Hematopoietic multipotent progenitor cell treated with erythropoietin and hydrocortisone succinate and interleukin-3 and kit ligand, for 8 days (in vitro differentiated cells): ENCODE data around the gene ZNF195.
"Not testable (repeated sequence)": the region's sequence is repeated elsewhere in the genome, so short reads cannot be mapped to it uniquely, and the experiment has no call there.

Experiments
- DNase-seq: peaks from one replicate; pipeline ENCODE4 v3.0.0-alpha.2; 2015

The ZNF195 gene

DNA sequence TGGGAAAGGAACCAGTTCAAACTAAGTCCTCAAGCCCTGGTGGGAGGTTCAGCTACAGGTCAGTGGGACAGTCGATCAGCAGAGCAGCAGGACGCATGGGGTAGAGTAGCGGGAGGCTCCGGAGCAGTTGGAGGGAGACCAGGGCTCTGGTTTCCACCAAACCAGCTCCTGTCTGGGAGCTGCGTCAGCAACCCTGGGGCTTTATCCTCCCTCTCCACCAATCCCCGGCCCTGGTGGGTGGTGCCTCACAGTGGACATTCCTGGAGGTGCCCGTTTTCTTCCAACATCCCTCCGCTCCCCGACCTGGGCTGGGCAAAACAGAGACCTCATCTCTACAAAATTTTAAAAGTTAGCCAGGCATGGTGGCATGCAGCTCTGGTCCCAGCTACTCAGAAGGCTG is 32.4 kb downstream of the ZNF195 start:
- no peak for DNase-seq

GRCh38 chr11:3345736-3346135 is 33.2 kb downstream of the ZNF195 start:
- DNase-seq: no peak

DNA sequence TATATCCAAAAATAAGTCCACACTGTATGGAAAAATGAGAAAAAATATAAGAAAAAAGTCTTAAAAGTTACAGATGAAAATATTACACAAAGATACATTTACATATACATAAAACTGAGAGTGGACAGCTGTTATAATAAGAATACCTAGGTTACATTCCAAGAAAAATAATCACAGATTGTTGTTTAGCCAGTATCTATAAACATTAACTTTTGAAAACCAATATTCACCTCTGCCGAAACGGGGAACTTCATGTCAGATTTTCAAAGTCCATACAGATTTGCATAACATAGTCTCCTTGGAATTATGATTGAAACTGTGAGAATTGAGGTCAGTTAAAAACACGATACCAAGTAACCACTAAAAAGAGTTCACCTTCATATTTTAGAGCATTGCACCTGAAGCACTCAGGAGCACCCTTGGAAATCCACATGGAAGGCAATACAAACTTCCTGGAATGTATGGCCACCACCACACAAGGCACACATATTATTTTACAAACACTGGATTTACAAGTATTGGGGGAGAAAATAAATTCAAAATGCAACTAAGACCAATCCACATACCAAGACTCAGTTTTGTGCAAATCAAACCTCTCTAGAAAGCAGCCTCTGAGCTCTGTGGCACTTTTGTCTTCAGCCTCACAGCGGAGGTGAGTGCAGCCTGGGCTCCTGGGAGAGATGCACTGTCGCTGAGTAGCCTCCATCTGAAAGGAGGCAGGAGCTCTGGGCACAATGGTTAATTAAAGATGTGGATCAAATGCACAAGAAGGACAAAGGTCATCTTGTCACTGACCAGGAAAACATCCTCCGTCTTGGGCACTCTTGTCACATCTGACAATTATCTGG is 34.4 kb downstream of the ZNF195 start:
- DNase-seq: no peak

- DNase-seq: no peak
These were observed 36.2 kb downstream of the ZNF195 start for GRCh38 chr11:3342709-3343108.

DNA sequence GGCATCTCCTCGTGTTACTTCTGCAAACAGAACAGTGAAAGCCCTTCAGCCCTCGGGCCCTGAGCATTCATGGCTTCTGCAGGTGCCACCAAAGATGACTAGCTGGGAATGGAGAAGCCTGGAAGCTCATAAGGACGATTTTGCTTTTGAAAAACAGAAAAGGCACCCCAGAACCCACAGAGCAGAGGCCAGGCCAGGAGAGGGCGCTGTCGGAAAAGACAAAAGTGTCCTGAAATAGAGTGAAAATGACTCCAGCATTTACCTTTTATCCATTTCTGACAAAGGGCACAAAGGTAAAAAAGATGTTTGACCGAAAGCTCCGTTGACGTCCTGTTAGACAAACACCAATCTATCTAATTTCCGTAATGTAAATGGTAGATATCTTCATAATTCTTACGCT is 37.6 kb downstream of the ZNF195 start:
- DNase-seq: peak; percentile 71

DNA sequence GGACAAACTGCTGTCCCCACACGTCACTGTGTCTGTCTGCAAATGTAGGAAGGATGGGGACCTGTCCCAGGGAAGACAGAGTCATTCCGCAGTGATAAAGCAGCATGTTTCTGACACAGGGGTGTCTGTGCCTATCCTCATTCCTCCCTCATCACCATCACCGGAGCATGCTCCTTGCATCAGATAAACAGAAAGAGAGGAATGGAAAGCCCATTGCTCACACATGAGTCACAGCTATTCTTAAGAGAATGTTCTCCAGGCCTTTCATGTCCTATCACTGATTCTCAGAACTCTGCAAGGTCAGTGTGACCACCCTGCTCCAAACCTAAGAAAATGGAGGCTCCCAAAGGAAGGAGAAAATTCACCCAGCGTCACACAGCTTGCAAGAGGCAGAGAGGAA is 38.9 kb downstream of the ZNF195 start:
- peak; percentile 21 for DNase-seq

DNA sequence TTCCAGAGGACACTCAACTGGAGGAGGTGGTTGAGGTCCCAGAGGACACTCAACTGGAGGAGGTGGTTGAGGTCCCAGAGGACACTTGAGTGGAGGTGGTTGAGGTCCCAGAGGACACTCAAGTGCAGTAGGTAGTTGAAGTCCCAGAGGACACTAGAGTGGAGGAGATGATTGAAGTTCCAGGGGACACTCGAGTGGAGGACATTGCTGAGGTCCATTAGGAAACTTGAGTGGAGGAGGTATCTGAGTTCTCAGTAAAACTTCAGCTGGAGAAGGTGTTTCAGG is 39.7 kb downstream of the ZNF195 start:
- DNase-seq: no peak

DNA sequence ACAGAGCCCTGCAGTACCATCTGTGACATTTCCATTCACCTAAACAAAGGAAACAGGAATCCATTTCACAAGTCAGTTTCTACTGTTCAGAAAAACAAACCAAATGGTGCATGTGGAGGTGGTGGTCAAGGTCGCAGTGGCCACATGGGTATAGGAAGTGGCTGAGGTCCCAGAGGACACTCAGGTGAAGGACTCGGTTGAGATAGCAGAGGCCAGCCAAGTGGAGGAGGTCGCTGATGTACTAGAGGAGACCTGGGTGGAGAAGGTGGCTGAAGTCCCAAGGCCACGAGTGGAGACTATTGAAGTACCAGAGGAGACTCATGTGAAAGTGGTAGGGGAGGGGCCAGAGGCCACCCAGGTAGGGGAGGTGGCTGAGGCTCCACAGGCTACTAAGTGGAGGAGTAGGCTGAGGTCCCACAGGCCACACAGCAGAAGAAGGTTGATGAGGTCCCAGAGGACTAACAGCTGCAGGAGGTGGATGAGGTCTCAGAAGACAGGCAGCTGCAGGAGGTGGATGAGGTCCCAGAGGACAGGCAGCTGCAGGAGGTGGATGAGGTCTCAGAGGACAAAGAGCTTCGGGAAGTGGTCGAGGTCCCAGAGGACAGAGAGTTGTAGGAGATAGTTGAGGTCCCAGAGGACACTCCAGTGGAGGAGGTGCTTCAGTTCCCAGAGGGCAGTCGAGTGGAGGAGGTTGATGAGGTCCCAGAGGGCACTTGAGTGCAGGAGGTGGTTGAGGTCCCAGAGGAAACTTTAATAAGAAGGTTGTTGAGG is 40.2 kb downstream of the ZNF195 start:
- DNase-seq: no peak

- DNase-seq: not testable (repeated sequence)
These were observed 42.5 kb downstream of the ZNF195 start for GRCh38 chr11:3336420-3336819.

DNA sequence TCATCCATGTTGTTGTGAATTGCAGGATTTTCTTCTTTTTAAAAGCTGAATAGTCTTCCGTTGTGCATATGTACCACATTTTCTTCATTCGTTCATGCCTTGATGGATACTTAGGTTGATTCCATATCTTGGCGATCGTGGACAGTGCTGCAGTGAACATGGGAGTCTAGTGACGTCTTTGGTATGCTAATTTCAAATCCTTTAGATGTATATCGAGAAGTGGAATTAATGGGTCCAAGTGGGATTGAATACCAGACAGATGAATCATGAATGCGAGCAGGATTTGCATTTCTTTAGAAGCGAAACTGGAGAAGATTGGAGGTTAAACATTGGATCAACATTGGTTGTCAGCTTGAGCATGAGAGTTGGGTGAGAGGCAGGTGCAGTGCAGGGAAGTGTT is 45.8 kb downstream of the ZNF195 start:
- not testable (repeated sequence) for DNase-seq

DNA sequence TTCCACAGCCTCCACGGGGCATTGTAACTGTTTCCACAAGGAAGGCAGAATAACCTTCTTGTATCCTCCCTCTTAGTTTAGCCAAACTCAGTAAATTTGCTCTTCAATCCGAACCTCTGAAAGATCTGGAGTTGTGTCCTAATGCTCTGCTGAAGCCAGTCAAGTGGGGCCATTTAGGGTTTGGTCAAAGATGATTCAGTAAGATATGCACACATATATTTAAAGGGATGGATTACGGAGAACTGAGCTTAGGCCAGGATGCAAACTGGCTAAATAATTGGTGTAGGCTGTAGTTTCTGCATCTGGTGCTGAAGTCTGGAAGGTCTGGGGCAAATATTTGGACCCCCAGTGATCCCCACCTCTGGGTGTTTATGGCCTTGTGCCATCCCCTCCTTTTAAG is 47.9 kb downstream of the ZNF195 start:
- DNase-seq: not testable (repeated sequence)

- DNase-seq: not testable (repeated sequence)
These were observed 48.9 kb downstream of the ZNF195 start for GRCh38 chr11:3330064-3330463.

GRCh38 chr11:3328503-3328902 is 50.4 kb downstream of the ZNF195 start:
- DNase-seq: not testable (repeated sequence)

- DNase-seq: not testable (repeated sequence)
These were observed 52.5 kb downstream of the ZNF195 start for GRCh38 chr11:3326450-3326849.

DNA sequence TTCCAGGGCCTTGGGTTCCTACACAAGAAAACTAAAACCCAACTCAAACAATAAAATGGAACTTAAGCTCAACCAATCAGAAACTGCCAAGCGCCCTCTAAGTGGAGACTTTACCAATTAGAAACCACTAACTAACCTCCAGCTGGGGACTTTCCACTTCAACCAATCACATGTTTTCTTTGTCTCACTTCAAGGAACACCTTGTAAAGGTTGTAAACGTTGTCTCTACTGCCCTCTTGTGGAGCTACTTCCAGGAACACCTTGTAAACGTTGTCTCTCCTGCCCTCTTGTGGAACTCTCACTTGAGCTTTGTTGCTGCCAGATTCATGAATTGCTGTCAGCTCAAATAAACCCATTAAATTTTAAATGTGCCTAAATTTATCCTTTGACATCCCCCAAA is 54.2 kb downstream of the ZNF195 start:
- not testable (repeated sequence) for DNase-seq
